ENCODE data around the gene ANKRD29.
"Not testable (repeated sequence)": the region's sequence is repeated elsewhere in the genome, so short reads cannot be mapped to it uniquely, and the experiment has no call there.

Gene ANKRD29

DNA sequence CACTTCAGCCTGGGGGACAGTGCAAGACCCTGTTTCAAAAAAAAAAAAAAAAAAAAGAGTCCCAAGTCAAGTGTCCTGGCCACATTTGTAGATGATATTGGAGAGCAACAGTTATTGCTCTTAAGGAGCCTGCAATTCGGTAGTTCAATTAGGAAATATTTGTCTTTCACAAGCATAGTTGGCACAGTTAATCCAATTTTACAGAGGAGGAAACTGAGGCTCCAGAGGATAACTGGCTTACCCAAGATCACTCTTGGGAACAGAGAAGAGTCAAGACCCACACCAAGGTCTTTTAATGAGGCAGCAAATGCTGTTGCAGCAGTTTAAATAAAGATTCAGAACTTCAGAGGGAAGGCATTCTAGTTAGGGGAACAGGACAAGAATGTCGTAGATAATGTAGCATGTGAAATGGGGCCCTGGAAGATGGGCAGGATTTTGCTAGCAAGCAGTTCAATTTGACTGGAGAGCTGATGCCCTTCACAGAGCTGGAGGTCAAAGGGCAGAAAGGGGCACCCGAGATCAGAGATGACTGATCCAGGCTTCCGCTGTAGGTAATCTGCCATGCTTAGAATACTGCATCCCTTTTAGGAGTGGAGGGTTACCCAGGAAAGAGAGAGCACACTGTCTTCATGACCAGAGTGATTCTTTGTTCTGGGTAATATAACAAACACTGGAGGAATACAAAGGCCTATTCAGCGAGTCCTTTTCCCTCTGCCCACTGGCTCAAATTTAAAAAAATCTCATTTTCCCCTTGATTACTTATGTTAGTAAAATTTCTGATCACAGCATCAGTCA lies 79.4 kb downstream of the ANKRD29 start:
- DNase-seq (ENCODE audit: low spot score): no peak

DNA sequence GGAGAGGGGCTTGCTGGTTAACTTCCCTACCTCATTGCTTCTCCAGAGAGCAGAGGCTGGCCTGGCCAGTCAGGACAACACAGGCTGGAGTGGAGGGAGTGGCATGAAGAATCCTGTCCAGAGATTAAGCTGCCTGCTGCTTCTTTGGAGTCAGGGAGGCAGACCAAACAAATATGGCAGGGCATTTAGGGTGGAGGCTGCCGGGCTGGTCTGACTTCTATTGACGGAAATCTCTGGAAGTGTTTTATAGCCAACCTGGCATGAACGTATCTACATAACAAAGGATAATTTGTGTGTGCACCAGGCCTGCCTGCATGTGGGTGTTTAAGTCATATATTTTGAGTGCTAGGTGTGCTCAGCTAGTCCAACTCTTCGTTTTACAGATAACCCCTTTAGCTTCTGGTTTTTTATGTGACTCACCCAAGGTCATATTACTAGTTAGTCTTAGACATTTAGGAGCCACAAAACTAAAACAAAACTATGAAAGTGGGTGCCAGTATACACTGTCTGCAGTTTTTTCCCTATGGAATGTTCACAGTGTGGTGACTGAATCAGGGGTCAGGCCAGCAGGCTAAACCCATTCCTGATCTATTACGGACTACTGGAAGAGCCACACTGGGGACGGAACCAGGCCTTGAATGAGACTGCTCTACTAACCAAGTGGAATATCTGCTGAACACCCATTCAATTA lies 81.9 kb downstream of the ANKRD29 start:
- peak; percentile 69 for DNase-seq (ENCODE audit: low spot score)

DNA sequence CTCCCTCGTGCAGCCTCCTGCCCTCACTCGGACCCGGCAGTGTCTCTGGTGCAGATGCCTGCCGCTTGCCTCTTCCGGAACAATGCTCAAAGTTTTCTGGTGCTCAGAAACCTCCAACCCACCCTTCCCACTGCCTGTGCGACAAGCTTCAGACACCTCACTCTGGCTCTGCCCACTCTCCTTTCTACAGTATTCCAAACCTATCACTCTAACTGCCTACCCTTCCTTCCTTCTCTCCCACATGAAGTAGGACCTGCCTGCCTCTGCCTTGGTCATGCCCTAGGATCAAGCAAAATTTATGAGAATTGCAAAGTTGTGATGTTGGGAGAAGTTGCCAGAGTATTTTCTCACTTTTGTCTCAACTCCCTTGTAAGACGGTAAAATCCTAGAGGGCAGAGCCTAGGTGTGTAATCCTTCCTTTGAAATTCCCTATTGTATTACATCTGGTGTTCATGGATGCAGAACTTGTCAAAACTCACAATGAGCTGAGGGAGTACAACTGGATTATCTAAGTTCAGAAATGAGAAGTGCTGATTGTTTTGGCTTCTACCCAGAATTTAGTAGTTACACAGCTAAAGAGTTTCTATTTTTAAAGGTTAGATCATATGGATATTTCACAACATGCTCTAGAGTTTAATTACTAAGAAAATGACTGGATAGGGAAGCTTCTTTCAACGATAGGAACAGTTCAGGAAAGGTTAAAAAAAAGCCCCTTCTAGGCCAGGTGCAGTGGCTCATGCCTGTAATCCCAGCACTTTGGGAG lies 83.6 kb downstream of the ANKRD29 start:
- no peak for DNase-seq (ENCODE audit: low spot score)

DNA sequence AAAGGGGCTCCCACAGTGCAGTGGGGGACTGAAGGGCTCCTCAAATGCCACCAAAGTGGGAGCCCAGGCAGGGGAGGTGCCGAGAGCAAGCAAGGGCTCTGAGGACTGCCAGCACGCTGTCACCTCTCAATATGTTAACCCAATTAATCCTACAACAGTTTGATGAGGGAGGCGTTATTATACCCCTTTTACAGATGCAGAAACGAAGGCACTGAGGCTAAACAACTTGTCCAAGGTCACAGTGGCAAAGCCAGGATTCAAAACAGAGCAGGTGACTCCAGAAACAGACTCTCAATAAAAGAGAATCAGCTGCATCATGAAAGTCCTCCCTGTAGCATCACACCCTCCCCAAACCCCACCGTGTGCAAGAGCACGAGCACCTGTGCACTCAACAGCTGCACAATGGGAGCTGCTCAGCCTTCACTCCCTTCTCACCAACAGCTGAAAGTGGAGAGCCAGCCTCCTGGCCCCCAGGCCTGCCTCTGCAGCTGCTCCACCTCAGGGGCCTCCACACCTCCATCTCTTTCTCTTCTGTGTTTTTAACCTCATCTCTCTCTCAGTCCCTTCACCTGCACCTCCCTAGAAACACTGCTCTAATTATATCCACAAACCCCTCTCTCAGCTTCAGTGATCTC lies 84.5 kb downstream of the ANKRD29 start:
- DNase-seq (ENCODE audit: low spot score): no peak

DNA sequence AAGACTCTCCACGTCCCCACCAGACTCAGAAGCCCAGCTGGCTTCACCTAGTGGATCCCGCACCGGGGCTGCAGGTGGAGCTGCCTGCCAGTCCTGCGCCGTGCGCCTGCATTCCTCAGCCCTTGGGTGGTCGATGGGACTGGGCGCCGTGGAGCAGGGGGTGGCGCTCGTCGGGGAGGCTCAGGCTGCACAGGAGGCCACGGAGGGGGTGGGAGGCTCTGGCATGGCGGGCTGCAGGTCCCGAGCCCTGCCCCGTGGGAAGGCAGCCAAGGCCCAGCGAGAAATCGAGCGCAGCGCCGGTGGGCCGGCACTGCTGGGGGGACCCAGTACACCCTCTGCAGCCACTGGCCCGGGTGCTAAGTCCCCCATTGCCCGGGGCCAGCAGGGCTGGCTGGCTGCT lies 85.2 kb downstream of the ANKRD29 start:
- not testable (repeated sequence) for DNase-seq (ENCODE audit: low spot score)

DNA sequence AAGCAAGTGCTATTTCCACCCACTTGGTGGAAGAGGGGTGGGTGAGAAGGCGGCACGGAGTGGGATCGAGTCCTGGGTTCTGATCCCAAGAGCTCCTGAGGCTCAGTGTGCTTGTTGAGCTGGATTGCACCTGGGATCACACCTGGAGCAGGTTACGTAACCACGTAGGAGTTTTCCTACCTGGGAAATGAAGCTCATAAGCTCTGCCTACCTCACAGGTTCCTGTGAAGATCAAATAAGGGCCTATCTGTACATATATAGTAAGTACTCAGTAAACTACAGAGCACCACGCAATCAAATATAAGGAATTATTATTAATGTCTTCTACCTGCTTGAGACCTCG lies 87.4 kb downstream of the ANKRD29 start:
- DNase-seq (ENCODE audit: low spot score): no peak

DNA sequence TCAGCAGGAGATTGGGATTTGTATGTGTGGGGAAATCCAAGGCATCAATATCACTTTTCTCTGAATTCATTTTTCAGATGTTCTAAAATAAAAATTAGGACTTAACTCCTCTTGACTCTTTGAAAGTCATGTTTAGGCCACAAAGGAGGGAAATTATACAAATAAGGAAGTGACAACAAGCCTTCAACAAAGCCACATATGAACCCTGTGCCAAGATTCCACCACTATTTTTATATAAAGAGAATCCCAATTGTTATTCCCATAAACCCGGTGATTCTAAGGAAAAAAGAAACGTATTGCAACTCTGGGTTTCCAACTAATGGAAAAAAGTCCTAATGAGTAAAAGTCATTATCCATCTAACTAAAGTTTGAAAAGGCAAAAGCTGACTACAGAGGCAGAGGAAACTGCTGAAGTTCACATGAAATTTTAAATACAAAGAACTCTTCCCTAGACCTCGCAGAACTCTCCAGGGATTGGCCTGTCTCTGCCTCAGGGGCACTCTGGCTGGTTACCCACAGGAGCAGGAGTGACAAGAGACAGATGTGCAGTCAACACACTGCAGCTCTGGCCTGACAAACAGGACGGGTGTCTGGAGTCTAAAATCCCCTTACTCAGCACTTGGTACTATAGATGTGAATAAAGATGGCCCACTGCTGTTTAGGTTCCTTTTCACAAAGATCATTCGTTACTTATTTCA lies 88.0 kb downstream of the ANKRD29 start:
- no peak for DNase-seq (ENCODE audit: low spot score)

DNA sequence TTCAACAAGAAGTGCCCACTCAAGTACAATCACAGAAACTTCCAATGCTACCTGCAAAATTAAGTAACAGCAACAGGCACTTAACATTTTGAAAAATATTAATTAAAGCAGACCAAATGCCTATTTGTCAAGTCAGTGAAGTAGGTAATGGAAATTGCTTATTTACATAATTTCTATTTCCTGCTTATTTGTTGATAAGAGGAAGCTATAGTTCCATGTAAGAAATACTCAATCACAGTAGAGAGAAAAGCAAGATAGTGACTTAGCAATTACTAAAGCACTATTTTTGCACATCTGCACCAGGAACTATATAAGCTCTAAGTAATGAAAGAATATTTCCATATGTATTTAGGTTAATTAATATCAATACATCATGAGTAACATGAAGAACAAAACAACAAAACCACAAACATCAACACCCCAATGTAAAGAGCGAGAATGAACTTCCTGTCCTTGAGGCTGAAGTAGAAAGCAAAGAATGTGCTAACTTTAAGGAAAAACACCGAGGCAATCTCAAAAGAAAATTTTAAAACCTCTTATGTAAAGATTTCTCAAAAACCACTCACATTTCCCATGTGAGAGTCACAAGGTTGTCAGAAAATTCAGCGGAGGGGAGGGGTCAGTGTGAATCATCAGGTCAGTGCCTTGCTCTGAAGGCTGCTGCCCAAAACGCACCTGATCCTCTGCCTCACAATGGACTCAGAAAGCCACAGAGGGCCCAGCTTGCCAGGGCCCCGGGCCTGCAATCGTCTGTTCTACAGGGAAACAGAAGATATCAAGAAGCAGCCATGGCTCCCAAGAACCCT lies 88.9 kb downstream of the ANKRD29 start:
- DNase-seq (ENCODE audit: low spot score): peak; percentile 51

DNA sequence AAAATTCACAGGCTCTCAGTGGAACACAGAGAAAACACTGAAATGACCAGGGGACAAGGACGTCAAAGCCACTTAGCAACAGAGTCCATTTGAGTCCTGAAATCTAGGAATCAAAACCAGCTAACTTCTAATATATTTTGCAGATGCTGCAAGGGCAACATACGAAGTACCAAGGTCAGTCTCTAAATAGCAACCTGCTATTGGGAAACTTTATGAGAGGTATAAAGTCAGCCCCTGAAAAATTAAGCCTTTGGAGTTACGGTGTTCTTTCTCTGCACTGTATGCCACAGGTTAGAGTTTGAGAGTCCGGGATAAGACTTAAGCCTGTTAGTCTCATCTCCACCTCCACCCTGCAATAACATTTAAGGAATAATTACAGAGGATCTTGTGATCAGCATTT lies 89.7 kb downstream of the ANKRD29 start:
- DNase-seq (ENCODE audit: low spot score): no peak

DNA sequence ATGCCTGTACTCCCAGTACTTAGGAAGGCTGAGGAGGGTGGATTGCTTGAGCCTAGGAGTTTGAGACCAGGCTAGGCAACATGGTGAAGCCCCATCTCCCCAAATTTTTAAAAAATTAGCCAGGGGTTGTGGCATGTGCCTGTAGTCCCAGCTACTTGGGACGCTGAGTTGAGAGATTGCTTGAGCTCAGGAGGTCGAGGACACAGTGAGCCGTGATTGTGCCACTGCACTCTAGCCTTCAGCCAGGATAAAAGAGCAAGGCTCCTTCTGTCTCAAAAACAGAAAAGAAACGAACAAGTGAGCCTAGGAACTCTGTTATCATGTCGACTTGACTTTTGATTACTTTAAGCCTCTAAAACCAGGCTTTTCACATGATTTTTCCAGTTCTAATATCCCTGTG lies 90.1 kb downstream of the ANKRD29 start:
- DNase-seq (ENCODE audit: low spot score): no peak

DNA sequence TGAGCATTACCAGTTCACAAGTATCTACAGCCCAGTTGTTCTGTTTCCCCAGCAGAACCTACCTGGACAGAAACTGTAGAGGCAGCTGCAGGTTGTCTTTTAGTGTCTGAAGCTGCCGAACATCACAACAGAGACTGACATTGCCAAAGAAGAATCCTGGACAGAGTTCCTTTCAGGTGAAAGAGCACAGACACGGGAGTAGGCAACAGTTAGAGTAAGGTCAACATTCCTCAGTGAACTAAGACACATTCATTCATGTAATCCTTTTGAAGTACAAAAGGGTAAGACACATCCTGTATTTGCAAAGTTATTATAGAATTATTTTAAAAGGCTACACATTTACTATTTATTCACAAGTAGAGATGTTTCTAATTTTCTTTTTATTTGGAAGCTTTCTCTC lies 90.7 kb downstream of the ANKRD29 start:
- DNase-seq (ENCODE audit: low spot score): no peak

DNA sequence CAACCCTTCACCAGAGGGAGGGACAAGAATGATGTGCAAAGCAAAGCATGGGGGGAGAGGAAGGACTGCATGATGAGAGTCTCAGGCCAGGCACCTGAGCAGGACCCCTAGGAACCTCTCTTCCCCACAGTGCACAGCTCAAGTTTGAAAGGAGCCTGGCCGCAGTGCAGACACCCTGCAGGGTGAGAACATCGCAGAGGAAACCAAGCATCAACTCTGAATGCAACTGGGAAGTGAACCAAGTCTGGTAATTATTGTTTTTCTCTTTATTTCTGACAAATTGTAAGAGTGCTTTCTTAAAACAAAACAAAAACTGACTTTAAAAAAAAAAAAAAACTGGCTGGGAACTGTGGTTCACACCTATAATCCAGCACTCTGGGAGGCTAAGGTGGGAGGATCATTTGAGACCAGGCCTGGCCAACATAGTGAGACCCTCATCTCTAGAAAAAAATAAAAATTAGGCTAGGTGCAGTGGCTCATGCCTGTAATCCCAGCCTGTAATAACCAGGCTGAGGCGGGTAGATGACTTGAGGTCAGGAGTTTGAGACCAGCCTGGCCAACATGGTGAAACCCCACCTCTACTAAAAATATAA lies 91.7 kb downstream of the ANKRD29 start:
- DNase-seq (ENCODE audit: low spot score): no peak

DNA sequence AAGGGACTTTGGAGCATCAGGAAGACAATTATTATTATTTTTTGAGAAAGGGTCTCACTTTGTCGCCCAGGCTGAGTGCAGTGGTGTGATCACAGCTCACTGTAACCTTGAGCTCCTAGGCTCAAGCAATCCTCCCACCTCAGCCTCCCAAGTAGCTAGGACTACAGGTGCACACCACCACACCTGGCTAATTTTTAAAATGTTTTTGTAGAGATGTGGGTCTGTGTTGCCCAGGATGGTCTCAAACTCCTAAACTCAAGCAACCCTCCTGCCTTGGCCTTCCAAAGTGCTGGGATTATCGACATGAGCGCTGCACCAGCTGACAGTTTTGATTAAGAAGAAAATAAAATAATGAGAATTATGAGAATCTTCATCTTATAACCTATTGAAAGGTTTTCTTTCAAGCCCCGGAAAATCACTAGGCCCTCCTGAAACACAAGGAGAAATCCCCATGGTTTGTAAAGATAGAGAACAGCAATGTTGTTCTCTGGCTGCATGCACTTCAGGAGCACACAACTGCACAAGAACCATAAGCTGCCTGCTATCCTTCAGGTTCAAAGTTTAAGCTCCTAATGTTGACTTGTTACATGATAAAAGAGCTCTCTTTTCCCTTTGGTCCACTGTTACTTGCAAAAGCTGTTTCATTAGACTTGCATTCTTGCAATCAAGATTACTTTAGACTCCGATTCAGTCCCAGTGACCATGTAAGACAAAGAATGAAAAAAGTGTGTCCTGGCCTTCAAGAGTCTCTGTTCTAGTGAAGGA lies 93.2 kb downstream of the ANKRD29 start:
- no peak for DNase-seq (ENCODE audit: low spot score)

DNA sequence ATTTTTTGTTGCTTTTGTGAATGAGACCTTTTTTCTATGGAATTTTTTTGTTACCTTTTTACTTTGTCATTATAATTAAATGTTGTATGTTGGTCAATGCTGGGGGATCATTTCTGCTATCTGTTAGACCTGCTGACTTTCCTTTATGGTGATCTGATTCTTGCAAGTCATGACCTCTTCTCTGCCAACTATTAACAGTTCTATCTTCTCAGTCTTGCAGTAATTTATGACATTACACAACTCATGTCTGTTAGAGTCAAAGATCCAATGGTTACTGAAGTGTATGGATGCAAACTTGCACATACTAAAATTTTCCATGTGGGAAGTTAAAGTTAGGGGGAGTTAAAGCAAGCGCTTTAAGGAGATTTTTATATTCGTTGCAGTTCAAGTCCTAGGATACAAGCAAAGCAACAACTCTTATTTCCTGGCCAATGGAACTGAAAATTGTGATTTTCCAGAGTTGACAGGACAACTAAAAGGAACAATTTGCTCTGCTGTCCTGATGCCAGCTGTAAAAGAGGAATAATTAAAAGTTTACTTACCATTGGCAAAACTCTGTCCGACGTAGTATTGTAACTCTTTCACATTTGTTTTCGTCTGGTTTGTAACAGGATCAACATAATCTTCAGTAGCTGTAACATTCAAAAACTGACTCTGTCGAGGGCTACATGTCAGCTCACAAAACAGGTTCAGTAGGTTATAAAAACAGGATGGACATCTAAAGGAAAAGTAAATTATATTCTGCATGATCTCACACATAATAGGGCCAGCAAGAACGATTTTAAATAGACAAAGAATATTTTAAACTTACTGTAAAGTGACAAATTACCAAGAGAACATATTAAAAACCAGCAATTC lies 94.2 kb downstream of the ANKRD29 start:
- DNase-seq (ENCODE audit: low spot score): no peak

DNA sequence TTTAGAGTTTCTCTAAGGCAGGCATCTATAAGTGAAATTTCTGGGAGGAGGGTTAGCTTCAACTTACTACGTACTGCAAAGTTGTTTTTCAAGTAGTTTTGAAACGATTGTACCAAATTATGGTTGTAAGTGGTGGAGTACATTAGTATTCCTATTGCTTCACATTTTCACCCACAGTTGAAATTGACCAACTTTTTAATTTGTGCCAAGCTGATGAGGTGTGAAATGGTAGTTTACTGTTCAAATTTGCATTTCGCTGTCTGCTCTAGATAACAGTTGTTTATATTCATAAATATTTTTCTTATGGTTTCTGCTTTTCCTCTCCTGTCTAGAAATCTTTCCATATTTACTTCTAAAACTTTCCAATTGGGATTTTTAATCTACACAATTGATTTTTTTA lies 95.0 kb downstream of the ANKRD29 start:
- DNase-seq (ENCODE audit: low spot score): no peak

DNA sequence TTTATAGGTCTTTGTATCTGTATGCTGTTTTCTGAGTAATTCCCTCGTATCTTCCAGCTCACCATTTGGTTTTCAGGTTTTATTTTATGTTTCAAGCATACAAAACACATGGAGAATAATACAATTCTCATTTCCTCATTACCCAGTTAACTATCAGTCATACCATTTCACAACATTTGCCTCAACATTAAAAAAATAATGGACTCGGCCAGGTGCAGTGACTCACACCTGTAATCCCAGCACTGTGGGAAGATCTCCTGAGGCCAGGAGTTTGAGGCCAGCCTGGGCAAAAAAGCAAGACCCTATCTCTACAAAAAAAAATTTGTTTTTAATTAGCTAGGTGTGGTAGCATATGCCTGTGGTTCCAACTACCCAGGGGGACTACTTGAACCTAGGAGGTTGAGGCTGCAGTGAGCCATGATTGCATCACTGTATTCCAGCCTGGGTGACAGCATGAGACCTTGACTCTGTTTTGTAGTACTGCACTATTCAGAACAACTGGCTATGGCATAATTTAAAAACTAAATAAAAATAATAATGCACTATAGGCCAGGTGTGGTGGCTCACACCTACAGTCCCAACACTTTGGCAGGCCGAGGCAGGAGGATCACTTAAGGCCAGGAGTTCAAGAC lies 96.7 kb downstream of the ANKRD29 start:
- no peak for DNase-seq (ENCODE audit: low spot score)

DNA sequence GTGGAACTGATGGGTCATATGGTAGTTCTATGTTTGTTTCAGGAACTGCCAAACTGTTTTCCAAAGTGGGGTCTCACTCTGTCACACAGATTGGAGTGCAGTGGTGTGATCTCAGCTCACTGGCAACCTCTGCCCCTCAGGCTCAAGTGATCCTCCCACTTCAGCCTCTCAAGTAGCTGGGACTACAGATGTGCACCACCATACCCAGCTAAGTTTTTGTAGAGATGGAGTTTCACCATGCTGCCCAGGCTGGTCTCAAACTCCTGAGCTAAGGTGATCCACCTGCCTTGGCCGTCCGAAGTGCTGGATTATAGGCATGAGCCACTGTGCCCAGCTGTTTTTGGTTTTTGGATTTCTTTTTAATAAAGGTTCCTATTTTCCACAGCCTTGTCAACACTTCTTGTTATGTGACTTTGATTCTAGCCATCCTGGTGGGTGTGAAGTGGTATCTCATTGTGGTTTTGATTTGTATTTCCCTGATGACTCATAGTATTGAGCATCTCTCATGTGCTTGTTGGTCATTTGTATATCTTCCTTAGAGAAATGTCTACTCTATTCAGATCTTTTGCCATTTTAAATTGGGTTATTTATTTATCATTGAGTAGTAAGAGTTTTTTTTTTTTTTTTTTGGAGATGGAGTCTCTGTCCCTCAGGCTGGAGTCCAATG lies 99.2 kb downstream of the ANKRD29 start:
- no peak for DNase-seq (ENCODE audit: low spot score)

DNA sequence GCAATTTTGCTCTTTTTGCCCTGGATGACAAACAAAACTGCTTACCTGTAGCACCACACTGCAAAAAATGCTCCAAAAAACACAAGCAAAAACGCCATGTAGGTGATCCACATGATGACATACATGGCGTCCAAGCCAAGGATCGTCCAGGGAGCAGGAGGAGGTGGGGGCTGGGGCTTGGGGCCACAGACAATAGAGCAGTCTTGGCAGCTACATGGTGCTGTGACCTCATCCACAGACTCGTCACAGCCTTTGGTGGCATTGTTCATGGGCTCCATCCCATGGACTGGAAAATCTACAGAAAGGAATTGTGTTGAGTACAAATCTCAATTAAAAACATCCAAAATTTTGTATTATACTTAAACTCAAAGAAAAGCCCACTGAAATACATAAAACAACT lies 102.5 kb downstream of the ANKRD29 start:
- no peak for DNase-seq (ENCODE audit: low spot score)
